IPS-NIHi7 (cell line): Measurements from ENCODE around the gene SULT2A1.
"Not testable (repeated sequence)": the region's sequence is repeated elsewhere in the genome, so short reads cannot be mapped to it uniquely, and the experiment has no call there.

Experiments
- DNase-seq: peaks from one replicate; pipeline ENCODE4 v3.0.0; 2012; ENCODE audit warnings: mixed read lengths; ENCODE audit errors: extremely low spot score

The SULT2A1 gene

GRCh38 chr19:47886010-47886559 lies at the start of gene SULT2A1:
Gene SULT2A1, minus strand, starts transcription at chr19:47886315. Its CDS starts 58 bp downstream, at chr19:47886257.
- no peak for DNase-seq

- not testable (repeated sequence) for DNase-seq
Measured at GRCh38 chr19:47928581-47928980, 42.5 kb upstream of the SULT2A1 start.

- not testable (repeated sequence) for DNase-seq
Measured at GRCh38 chr19:47920107-47920506, 34.0 kb upstream of the SULT2A1 start.

- not testable (repeated sequence) for DNase-seq
Measured at GRCh38 chr19:47910191-47910590, 24.1 kb upstream of the SULT2A1 start.

- DNase-seq, result not testable (repeated sequence)
Measured at GRCh38 chr19:47909350-47909749, 23.2 kb upstream of the SULT2A1 start.

GRCh38 chr19:47901370-47901769 lies 15.3 kb upstream of the SULT2A1 start:
- no peak for DNase-seq

GRCh38 chr19:47899335-47899734 lies 13.2 kb upstream of the SULT2A1 start:
- no peak for DNase-seq

- DNase-seq, result no peak
Measured at GRCh38 chr19:47897861-47898260, 11.7 kb upstream of the SULT2A1 start.

- no peak for DNase-seq
Measured at GRCh38 chr19:47896773-47897172, 10.7 kb upstream of the SULT2A1 start.

- DNase-seq, result no peak
Measured at GRCh38 chr19:47896019-47896418, 9.9 kb upstream of the SULT2A1 start.

GRCh38 chr19:47895165-47895782 lies 9.2 kb upstream of the SULT2A1 start:
- no peak for DNase-seq

GRCh38 chr19:47891923-47892666 lies 6.0 kb upstream of the SULT2A1 start:
- no peak for DNase-seq

- DNase-seq, result no peak
Measured at GRCh38 chr19:47891622-47891922, 5.5 kb upstream of the SULT2A1 start.

- no peak for DNase-seq
Measured at GRCh38 chr19:47890865-47891621, 4.9 kb upstream of the SULT2A1 start.

- no peak for DNase-seq
Measured at GRCh38 chr19:47885067-47885463, 1.1 kb downstream of the SULT2A1 start.

- no peak for DNase-seq
Measured at GRCh38 chr19:47882890-47883289, 3.2 kb downstream of the SULT2A1 start.

- DNase-seq, result no peak
Measured at GRCh38 chr19:47881757-47882156, 4.4 kb downstream of the SULT2A1 start.

GRCh38 chr19:47879385-47879784 lies 6.7 kb downstream of the SULT2A1 start:
- not testable (repeated sequence) for DNase-seq

GRCh38 chr19:47878906-47879305 lies 7.2 kb downstream of the SULT2A1 start:
- no peak for DNase-seq

GRCh38 chr19:47865166-47865565 lies 20.9 kb downstream of the SULT2A1 start:
- no peak for DNase-seq

GRCh38 chr19:47863514-47863936 lies 22.6 kb downstream of the SULT2A1 start:
- peak; percentile 94 for DNase-seq

GRCh38 chr19:47861630-47862029 lies 24.5 kb downstream of the SULT2A1 start:
- no peak for DNase-seq
